CD4-positive, alpha-beta T cell (primary cell): ENCODE results near the gene SNAPIN. TPM values are rescaled to one million over a fixed set of nuclear protein-coding genes. Genes with fewer than 3 reads are reported as not detected.

ENCODE experiments used
- ATAC-seq: fragments of 200-7000 bp; cut with Tn5 transposase; one replicate; pipeline ENCODE4 v1.10.0; 2022; ENCODE audit warnings: mild to moderate bottlenecking; ENCODE audit not compliant: poor library complexity
- CTCF ChIA-PET: fragments of 350-600 bp; sonication (Branson Sonifier 250); formaldehyde crosslinking; loops from one replicate; lab custom pipeline; 2021; ENCODE audit warnings: antibody characterized with exemption, inconsistent platforms; lab: Charles Lee
- POLR2A ChIA-PET: fragments of 350-600 bp; sonication (Branson Sonifier 250); formaldehyde crosslinking; loops from one replicate; lab custom pipeline; 2021; ENCODE audit warnings: antibody characterized with exemption, inconsistent platforms; lab: Charles Lee
- DNase-seq, 14 experiments: peaks; one replicate each; pipeline ENCODE4 v3.0.0-alpha.2; 2013 to 2020; ENCODE audit warnings: mixed read lengths in 2 of 14
- H3K27ac ChIP-seq, 2 donors: one replicate each; pipeline versions ENCODE4 v1.5.1 to v1.7.0; 2013; ENCODE audit warnings: low read length in 2 of 2, low read depth in 1 of 2, mild to moderate bottlenecking in 1 of 2
- H3K27me3 ChIP-seq, 2 experiments: 1 replicate in 1 of 2; 2 replicates in 1 of 2; pipeline versions ENCODE4 v1.6.1 to v1.7.0; 2013; ENCODE audit warnings: low read length in 2 of 2, control low read depth in 1 of 2, mild to moderate bottlenecking in 1 of 2, moderate library complexity in 1 of 2; ENCODE audit not compliant: insufficient read depth in 2 of 2, control insufficient read depth in 1 of 2
- H3K36me3 ChIP-seq: one replicate; pipeline ENCODE4 v1.6.1; 2013; ENCODE audit warnings: low read length, control low read depth; ENCODE audit not compliant: insufficient read depth
- H3K4me1 ChIP-seq: one replicate; pipeline ENCODE4 v1.6.1; 2013; ENCODE audit warnings: low read length, control low read depth; ENCODE audit not compliant: insufficient read depth
- H3K4me3 ChIP-seq: one replicate; pipeline ENCODE4 v1.5.1; 2013; ENCODE audit warnings: mild to moderate bottlenecking, low read length, moderate library complexity
- H3K9me3 ChIP-seq, 2 experiments: 1 replicate in 1 of 2; 2 replicates in 1 of 2; pipeline versions ENCODE4 v1.6.1 to v1.7.0; 2013; ENCODE audit warnings: low read length in 2 of 2, mild to moderate bottlenecking in 2 of 2, control low read depth in 1 of 2, moderate library complexity in 1 of 2; ENCODE audit not compliant: control insufficient read depth in 1 of 2, insufficient read depth in 1 of 2
- H3K27ac Mint-ChIP-seq: one replicate; pipeline ENCODE4 v1.8.0; 2020; ENCODE audit warnings: mixed read lengths
- H3K27me3 Mint-ChIP-seq: one replicate; pipeline ENCODE4 v1.8.0; 2021; ENCODE audit warnings: mixed read lengths
- H3K36me3 Mint-ChIP-seq: one replicate; pipeline ENCODE4 v1.8.0; 2021; ENCODE audit warnings: low read depth, mixed read lengths
- H3K4me1 Mint-ChIP-seq: one replicate; pipeline ENCODE4 v1.8.0; 2021; ENCODE audit warnings: low read depth, mixed read lengths
- H3K4me3 Mint-ChIP-seq: one replicate; pipeline ENCODE4 v1.8.0; 2020; ENCODE audit warnings: mild to moderate bottlenecking, mixed read lengths
- H3K9me3 Mint-ChIP-seq: one replicate; pipeline ENCODE4 v1.8.0; 2020; ENCODE audit warnings: mixed read lengths
- intact Hi-C, 2 experiments: fragments of 100-400 bp; cut with DNase I in 1 of 2; cut with micrococcal nuclease in 1 of 2; formaldehyde crosslinking; loops; one replicate each; pipeline versions ENCODE4 v1.15.1 to v1.9.0; 2023 to 2025; cut with DNase I, micrococcal nuclease
- total RNA-seq, 174 experiments: library from RNA in 2 of 174; stranded (reverse) in 2 of 174; gene quantifications; one replicate each; pipeline ENCODE4 v1.2.3 and lab custom pipeline; 2021 to 2026
- TF ChIP-seq, protein P1 (sequence below): fragments of 200-600 bp; IDR thresholded peaks from one replicate; pipeline ENCODE4 v1.8.0; 2022; ENCODE audit warnings: antibody characterized with exemption, mild to moderate bottlenecking

Gene SNAPIN
- total RNA-seq, 2 experiments from 2014 or later = 7.2 to 7.3 TPM

DNA sequence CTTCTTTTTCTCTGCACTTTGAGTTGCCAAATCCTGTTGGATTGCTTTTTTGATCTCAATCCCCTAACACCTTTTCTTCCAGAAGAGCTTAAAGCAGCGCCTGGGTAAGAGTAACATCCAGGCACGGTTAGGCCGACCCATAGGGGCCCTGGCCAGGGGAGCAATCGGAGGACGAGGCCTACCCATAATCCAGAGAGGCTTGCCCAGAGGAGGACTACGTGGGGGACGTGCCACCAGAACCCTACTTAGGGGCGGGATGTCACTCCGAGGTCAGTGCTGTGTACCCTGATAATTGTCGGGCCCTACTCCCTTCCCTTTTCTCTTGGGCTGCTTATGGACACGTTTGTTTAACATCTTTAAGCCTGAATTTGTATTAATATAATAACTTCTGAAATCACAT, 16.3 kb upstream of the SNAPIN start:
- H3K4me3 Mint-ChIP-seq = no peak overlapping the region
- H3K27ac ChIP-seq = no peak overlapping the region
- no peaks in the 10 kb centered on the region for H3K27me3 Mint-ChIP-seq
- peaks cover 98% of the 10 kb centered on the region for H3K36me3 ChIP-seq
- ChIA-PET POLR2A (interaction anchor here (1.3 to 8.3 kb wide), 2 partner anchors 8 to 106 kb away, joined by 4 to 89 read pairs; partner anchors contain the start of genes CHTOP and S100A6), CTCF (no interaction called here)
- no peaks in the 10 kb centered on the region for H3K27me3 ChIP-seq
- H3K27ac Mint-ChIP-seq = peak overlapping the region; percentile 25
- H3K9me3 Mint-ChIP-seq = no peaks in the 10 kb centered on the region
- peaks cover 75% of the 10 kb centered on the region for H3K4me1 Mint-ChIP-seq
- no peaks in the 10 kb centered on the region for H3K9me3 ChIP-seq
- DNase-seq (no peak), ATAC-seq (no peak)
- H3K36me3 Mint-ChIP-seq = peaks cover 98% of the 10 kb centered on the region
- H3K4me1 ChIP-seq = peaks cover 30% of the 10 kb centered on the region
- H3K4me3 ChIP-seq = no peak overlapping the region
- TF ChIP-seq, protein P1, sequence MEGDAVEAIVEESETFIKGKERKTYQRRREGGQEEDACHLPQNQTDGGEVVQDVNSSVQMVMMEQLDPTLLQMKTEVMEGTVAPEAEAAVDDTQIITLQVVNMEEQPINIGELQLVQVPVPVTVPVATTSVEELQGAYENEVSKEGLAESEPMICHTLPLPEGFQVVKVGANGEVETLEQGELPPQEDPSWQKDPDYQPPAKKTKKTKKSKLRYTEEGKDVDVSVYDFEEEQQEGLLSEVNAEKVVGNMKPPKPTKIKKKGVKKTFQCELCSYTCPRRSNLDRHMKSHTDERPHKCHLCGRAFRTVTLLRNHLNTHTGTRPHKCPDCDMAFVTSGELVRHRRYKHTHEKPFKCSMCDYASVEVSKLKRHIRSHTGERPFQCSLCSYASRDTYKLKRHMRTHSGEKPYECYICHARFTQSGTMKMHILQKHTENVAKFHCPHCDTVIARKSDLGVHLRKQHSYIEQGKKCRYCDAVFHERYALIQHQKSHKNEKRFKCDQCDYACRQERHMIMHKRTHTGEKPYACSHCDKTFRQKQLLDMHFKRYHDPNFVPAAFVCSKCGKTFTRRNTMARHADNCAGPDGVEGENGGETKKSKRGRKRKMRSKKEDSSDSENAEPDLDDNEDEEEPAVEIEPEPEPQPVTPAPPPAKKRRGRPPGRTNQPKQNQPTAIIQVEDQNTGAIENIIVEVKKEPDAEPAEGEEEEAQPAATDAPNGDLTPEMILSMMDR = no peak
- intact Hi-C loops = no loop called here

DNA sequence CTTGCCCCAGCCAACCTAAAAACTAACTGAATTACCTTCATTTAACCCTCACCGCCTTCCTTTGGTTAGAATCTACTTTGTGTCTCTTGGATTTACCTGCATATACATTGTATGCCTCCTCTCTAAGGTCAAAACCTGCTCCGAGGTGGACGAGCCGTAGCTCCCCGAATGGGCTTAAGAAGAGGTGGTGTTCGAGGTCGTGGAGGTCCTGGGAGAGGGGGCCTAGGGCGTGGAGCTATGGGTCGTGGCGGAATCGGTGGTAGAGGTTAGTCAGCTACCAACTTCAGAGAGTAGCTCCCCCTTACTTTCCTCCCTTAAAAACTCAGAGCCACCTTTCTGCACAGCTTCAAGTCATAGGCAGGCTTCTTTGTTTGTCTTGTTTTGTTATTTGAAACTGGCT, 15.4 kb upstream of the SNAPIN start:
- peaks cover 91% of the 10 kb centered on the region for H3K36me3 ChIP-seq
- no peaks in the 10 kb centered on the region for H3K27me3 ChIP-seq
- Mint-ChIP-seq H3K36me3 (peaks cover 92% of the 10 kb centered on the region), H3K4me3 (no peak overlapping the region), H3K9me3 (no peaks in the 10 kb centered on the region), H3K4me1 (peaks cover 77% of the 10 kb centered on the region), H3K27ac (peak overlapping the region; percentile 25), H3K27me3 (no peaks in the 10 kb centered on the region)
- H3K9me3 ChIP-seq = no peaks in the 10 kb centered on the region
- TF ChIP-seq, protein P1 = no peak
- intact Hi-C loops = no loop called here
- DNase-seq = no peak
- H3K27ac ChIP-seq = no peak overlapping the region
- no peak for ATAC-seq
- peaks cover 30% of the 10 kb centered on the region for H3K4me1 ChIP-seq
- ChIA-PET POLR2A (interaction anchor here (1.0 to 8.3 kb wide), 3 partner anchors 8 to 107 kb away, joined by 4 to 89 read pairs (median 5); partner anchors contain the start of genes CHTOP, S100A6 and SNAPIN), CTCF (interaction anchor here (0.9 kb wide), 1 partner anchor 9 kb away, joined by 3 read pairs; no protein-coding TSS in a partner anchor)
- no peak overlapping the region for H3K4me3 ChIP-seq

DNA sequence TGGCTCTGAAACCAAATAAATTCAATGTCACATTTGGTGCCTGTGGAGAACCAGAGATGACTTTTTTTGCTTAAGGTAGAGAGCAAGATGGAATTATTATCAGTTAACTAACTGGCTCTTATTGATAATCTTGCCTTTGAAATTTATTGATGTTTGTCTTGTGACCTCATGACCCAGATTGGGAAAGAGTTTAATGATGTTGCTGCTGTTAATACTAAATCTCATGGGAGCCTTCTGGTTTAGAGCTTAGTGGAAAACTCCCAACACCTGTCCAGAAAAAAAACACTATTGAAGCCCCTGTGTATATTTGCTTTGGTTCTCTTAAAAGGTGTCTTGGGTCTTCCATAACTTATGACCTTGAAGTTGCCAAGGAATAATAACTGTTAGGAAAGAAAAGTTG, 14.7 kb upstream of the SNAPIN start:
- TF ChIP-seq, protein P1 = no peak
- intact Hi-C loops = no loop called here

More for the DNA sequence above, 14.7 kb upstream of the SNAPIN start:
- DNase-seq = no peak
- Histone ChIP-seq H3K27me3 (no peaks in the 10 kb centered on the region), H3K36me3 (peaks cover 85% of the 10 kb centered on the region), H3K9me3 (no peaks in the 10 kb centered on the region), H3K4me3 (no peak overlapping the region), H3K27ac (no peak overlapping the region), H3K4me1 (peaks cover 34% of the 10 kb centered on the region)
- no peak for ATAC-seq
- peak overlapping the region; percentile 25 for H3K27ac Mint-ChIP-seq
- CTCF ChIA-PET = interaction anchor here (0.9 kb wide), 1 partner anchor 8 kb away, joined by 3 read pairs; no protein-coding TSS in a partner anchor
- H3K4me3 Mint-ChIP-seq = no peak overlapping the region
- H3K36me3 Mint-ChIP-seq = peaks cover 84% of the 10 kb centered on the region
- H3K4me1 Mint-ChIP-seq = peaks cover 73% of the 10 kb centered on the region
- H3K27me3 Mint-ChIP-seq = no peaks in the 10 kb centered on the region
- H3K9me3 Mint-ChIP-seq = no peaks in the 10 kb centered on the region
- POLR2A ChIA-PET = interaction anchor here (1.0 to 8.3 kb wide), 2 partner anchors 9 to 15 kb away, joined by 5 to 89 read pairs; partner anchors contain the start of genes CHTOP and SNAPIN
